BJ (cell line): ENCODE results near the gene PTGR1. TPM values are rescaled to one million over a fixed set of nuclear protein-coding genes. Genes with fewer than 3 reads are reported as not detected.

Source experiments
- CTCF ChIA-PET: fragments of 350-600 bp; formaldehyde crosslinking; extraction: SDS; loops from one replicate; lab custom pipeline; 2021; ENCODE audit warnings: antibody characterized with exemption, inconsistent platforms; lab: Yijun Ruan, JAX
- POLR2A ChIA-PET: fragments of 300-600 bp; sonication (Branson Sonifier 250); formaldehyde crosslinking; extraction: SDS; loops from one replicate; lab custom pipeline; 2021; ENCODE audit warnings: antibody characterized with exemption; lab: Charles Lee
- DNase-seq: peaks from one replicate; pipeline ENCODE4 v3.0.0-alpha.2; 2011; ENCODE audit warnings: low read depth
- H3K27me3 ChIP-seq: 2 replicates; pipeline ENCODE4 v1.6.0; 2011; ENCODE audit warnings: low read length; ENCODE audit not compliant: control insufficient read depth, insufficient read depth
- H3K36me3 ChIP-seq: 2 replicates; pipeline ENCODE4 v1.5.1; 2011; ENCODE audit warnings: low read length; ENCODE audit not compliant: control insufficient read depth, insufficient read depth
- H3K4me3 ChIP-seq: 2 replicates; pipeline ENCODE4 v1.5.1; 2011; ENCODE audit warnings: low read depth, mild to moderate bottlenecking, control low read depth, low read length
- CTCF ChIP-seq: IDR thresholded peaks from 2 replicates; pipeline ENCODE4 v1.5.1; 2011; ENCODE audit warnings: low read depth, mild to moderate bottlenecking, control low read depth, inconsistent platforms, low read length, moderate library complexity; ENCODE audit not compliant: insufficient read depth
- polyA plus RNA-seq: library from polyadenylated mRNA; depleted of rRNA; stranded (reverse); fragments of >200 nt; gene quantifications from 2 replicates; pipeline ENCODE4 v1.2.3, GENCODE V29; 2011

The PTGR1 gene
- polyA plus RNA-seq, 1 experiment: 49.3 TPM

- ChIA-PET POLR2A (no interaction called here), CTCF (interaction anchor here (1.1 to 2.5 kb wide), 3 partner anchors 8 to 58 kb away, joined by 4 to 11 read pairs (median 5); partner anchors contain the start of gene PTGR1)
- Histone ChIP-seq H3K36me3 (no peaks in the 10 kb centered on the region), H3K4me3 (no peak overlapping the region), H3K27me3 (peaks cover 14% of the 10 kb centered on the region)
- no peak for TF ChIP-seq CTCF
- DNase-seq: no peak
Measured at GRCh38 chr9:111613436-111614040, 14.1 kb upstream of the PTGR1 start.

- H3K4me3 ChIP-seq: no peak overlapping the region
- peaks cover 11% of the 10 kb centered on the region for H3K27me3 ChIP-seq
- no peaks in the 10 kb centered on the region for H3K36me3 ChIP-seq
- CTCF ChIA-PET: interaction anchor here (1.5 kb wide), 1 partner anchor 13 kb away, joined by 4 read pairs; no protein-coding TSS in a partner anchor
- TF ChIP-seq CTCF: no peak
- DNase-seq: no peak
- POLR2A ChIA-PET: no interaction called here
Measured at GRCh38 chr9:111610845-111611244, 11.4 kb upstream of the PTGR1 start.

- ChIA-PET CTCF (interaction anchor here (1.5 to 2.0 kb wide), 2 partner anchors 11 to 12 kb away, joined by 4 to 8 read pairs; no protein-coding TSS in a partner anchor), POLR2A (no interaction called here)
- DNase-seq: no peak
- H3K4me3 ChIP-seq: no peak overlapping the region
- TF ChIP-seq CTCF: no peak
- H3K36me3 ChIP-seq: no peaks in the 10 kb centered on the region
- peaks cover 11% of the 10 kb centered on the region for H3K27me3 ChIP-seq
Measured at GRCh38 chr9:111610149-111610548, 10.7 kb upstream of the PTGR1 start.

- POLR2A ChIA-PET: no interaction called here
- no peak for TF ChIP-seq CTCF
- H3K36me3 ChIP-seq: no peaks in the 10 kb centered on the region
- no peak overlapping the region for H3K4me3 ChIP-seq
- peaks cover 2% of the 10 kb centered on the region; the same call in 1 of the 2 replicates for H3K27me3 ChIP-seq
- CTCF ChIA-PET: interaction anchor here (3.0 kb wide), 1 partner anchor 16 kb away, joined by 13 read pairs; no protein-coding TSS in a partner anchor
- DNase-seq: no peak
Measured at GRCh38 chr9:111605041-111605559, 5.7 kb upstream of the PTGR1 start.

- CTCF ChIA-PET: interaction anchor here (3.0 kb wide), 1 partner anchor 17 kb away, joined by 13 read pairs; no protein-coding TSS in a partner anchor
- H3K36me3 ChIP-seq: no peaks in the 10 kb centered on the region
- POLR2A ChIA-PET: no interaction called here
- no peak overlapping the region for H3K4me3 ChIP-seq
- no peak for TF ChIP-seq CTCF
- no peak for DNase-seq
- H3K27me3 ChIP-seq: no peaks in the 10 kb centered on the region
Measured at GRCh38 chr9:111604054-111604615, 4.7 kb upstream of the PTGR1 start.
